OCI-M2 (cell line): Measurements from ENCODE around the gene GPR160.
"Not testable (repeated sequence)": the region's sequence is repeated elsewhere in the genome, so short reads cannot be mapped to it uniquely, and the experiment has no call there.

Source experiments
- DNase-seq: peaks from one replicate; lab custom pipeline; 2025; ENCODE audit not compliant: unreplicated experiment; lab: John Stamatoyannopoulos, UW

GPR160 gene, protein sequence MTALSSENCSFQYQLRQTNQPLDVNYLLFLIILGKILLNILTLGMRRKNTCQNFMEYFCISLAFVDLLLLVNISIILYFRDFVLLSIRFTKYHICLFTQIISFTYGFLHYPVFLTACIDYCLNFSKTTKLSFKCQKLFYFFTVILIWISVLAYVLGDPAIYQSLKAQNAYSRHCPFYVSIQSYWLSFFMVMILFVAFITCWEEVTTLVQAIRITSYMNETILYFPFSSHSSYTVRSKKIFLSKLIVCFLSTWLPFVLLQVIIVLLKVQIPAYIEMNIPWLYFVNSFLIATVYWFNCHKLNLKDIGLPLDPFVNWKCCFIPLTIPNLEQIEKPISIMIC

GRCh38 chr3:170037463-170038433 lies at the start of gene GPR160:
TSS of gene GPR160 (plus strand) at chr3:170037995. CDS start at chr3:170083973, 45,978 bp downstream.
- peak; percentile 38 for DNase-seq

GRCh38 chr3:169990431-169990830 lies 47.4 kb upstream of the GPR160 start:
- DNase-seq = no peak

GRCh38 chr3:169992156-169992555 lies 45.6 kb upstream of the GPR160 start:
- DNase-seq = no peak

DNA sequence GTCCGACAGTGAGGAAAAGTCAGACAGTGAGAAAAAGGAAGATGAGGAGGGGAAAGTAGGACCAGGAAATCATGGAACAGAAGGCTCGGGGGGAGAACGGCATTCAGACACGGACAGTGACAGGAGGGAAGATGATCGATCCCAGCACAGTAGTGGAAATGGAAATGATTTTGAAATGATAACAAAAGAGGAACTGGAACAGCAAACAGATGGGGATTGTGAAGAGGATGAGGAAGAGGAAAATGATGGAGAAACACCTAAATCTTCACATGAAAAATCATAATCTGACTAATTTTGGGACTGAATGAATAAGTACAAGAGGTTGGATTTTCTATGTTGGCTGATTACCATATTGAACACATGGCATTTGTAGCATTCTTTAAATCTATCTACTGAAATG lies 45.0 kb upstream of the GPR160 start:
- no peak for DNase-seq

DNA sequence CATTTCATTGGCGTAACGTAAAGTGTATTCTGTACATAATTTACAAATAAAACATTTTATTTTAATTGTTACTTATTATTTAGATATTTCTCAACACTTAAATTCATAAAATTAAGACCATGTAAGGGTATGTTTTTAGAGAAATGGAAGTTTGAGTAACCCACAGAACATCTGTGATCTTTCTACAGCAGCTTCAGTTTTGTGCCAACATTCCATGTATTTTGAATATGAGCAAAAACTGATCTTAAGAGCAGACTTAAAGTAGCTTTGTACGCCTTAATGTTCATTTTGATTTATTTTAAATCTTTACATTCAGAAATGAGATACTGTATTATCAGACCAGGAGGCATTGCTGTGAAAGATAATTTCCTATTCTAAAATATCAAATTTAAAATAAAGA lies 44.0 kb upstream of the GPR160 start:
- DNase-seq = no peak

DNA sequence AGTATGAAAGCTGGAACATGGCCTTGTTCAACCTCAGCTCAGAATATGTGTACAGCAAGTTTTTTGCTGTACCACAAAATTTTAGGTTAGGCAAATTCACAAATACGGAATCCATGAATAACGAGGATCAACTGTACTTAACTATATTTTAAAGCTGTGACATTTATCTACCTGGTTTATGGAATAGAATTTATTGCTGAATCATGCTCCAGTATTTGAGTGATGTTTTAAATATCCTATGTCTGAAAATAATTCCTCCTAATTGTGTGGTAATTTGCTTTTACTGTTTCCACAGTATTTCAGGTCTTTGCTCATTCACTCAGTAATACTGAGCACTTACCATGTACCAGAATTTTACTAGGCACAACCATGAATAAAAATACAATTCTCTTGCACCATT lies 41.7 kb upstream of the GPR160 start:
- no peak for DNase-seq

- no peak for DNase-seq
Observed at GRCh38 chr3:169998668-169999131, 39.1 kb upstream of the GPR160 start.

DNA sequence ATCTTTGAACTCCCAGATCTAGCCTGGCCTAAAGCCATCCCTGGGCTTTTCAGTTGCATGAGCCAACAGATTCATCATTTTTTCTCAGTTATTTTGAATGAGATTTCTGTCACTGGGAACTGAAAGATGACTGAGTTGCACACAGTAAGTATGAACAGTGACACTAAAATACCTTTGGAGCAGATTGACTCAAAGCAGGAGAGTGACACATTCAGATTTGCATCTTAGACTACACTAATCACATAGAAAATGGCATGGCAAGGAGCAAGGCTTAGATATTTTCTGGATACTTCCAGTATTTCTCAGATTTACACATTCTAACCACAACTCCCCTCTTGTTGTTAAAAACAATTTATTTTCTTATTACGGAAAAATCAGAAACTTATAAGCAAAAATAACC lies 38.4 kb upstream of the GPR160 start:
- no peak for DNase-seq

DNA sequence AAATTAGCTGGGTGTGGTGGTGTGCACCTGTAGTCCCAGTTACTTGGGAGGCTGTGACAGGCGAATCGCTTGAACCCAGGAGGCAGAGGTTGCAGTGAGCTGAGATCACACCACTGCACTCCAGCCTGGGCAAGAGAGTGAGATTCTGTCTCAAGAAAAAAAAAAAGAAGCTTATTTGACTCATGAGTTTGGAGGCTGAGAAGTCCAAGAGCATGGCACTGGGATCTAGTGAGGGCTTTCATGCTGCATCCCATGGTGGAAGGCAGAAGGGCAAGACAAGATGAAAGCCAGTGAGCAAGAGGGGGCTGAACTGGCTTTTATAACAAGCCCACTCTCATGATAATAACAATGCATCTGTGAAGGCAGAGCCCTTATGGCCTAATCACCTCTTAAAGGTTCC lies 37.7 kb upstream of the GPR160 start:
- no peak for DNase-seq

DNA sequence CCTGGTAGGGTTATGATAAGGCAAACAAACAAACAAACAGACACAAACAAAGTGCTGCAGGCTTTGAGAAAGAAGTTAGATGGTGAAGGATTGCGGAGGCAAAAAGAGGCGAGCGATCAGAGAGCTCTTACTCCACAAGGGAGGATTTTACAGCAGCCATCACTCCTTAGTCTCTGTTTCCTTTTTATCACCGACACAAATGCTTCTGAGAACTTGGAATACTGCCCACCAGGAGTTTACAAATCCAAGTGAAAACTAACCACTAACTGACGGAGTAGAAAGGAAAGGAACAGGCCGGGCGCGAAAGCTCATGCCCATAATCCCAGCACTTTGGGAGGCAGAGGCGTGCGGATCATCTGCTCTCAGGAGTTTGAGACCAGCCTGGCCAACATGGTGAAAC lies 35.6 kb upstream of the GPR160 start:
- DNase-seq = no peak

- DNase-seq = no peak
Observed at GRCh38 chr3:170002879-170003278, 34.9 kb upstream of the GPR160 start.

GRCh38 chr3:170003881-170004356 lies 33.9 kb upstream of the GPR160 start:
- no peak for DNase-seq

DNA sequence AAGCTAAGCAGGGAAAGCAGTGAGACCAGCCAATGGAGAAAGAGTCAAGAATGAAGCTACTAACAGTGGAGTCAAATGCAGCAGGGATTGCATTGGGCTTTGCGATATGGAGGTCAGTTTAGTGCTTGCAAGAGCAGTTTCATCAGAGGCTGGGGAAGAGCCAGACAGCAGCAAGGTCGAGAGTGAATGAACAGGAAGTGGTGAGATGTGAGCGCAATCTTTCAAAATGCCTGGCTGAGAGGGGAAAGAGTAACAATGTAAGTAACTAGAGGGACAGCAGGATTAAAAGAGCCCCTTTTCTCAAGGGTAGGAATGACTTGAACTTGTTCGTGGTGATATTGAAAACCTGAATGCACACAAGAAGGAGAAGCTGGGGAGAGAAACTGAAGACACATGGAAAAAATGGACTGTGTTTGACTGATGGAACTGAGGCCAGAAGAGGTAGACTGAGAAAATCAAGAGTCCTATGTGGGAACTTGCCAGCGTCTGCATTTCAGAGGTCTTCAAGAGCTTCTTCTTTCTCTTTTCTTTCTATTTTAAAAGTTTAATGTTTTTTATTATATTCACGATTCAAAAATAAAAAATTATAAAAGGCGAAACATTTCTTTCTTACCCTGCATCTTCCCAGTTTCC lies 30.6 kb upstream of the GPR160 start:
- DNase-seq = no peak

DNA sequence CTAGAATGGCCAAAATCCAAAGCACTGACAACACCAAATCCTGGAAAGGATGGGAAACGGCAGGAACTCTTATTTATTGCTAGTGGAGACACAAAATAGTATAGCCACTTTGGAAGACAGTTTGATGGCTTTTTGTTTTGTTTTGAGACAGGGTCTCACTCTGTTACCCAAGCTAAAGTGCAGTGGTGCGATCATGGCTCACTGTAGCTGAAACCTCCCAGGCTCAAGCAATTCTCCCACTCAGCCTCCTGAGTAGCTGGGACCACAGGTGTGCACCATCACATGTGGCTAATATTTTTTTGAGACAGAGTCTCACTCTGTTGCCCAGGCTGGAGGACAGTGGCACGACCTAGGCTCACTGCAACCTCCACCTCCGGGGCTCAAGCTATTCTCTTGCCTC lies 27.3 kb upstream of the GPR160 start:
- no peak for DNase-seq

DNA sequence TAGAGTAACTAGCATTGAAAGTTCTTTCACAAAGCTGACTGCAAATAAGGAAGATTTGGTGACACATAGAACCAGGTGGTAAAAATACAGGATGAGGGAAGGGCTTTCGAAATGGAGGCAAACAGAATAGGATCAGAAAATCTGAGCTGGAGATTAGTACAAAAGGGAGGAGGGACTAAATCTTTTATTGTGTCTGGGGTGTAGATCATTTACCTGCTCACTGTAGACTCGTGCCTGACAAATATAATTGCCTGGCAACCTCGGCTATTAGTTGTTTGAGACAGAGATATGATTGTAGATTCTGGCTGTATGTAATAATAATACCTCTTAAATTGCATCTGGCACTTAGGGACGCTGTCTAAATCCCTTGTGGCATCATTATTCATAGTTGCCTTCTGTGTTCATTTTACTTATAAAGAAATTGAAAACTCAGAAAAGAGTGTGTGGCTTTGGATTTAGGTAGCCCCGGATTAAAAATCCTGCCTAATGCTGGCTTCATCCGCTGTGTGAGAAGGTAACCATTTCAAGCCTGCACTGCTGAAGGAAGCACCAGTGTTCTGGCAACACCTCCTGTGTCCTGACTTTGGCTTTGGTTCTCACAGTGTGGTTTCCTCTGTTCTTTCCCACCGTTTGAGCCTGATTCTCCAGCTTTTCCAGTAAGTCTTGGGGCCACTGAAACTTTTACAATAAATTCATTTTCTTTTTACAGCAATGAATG lies 25.0 kb upstream of the GPR160 start:
- no peak for DNase-seq

DNA sequence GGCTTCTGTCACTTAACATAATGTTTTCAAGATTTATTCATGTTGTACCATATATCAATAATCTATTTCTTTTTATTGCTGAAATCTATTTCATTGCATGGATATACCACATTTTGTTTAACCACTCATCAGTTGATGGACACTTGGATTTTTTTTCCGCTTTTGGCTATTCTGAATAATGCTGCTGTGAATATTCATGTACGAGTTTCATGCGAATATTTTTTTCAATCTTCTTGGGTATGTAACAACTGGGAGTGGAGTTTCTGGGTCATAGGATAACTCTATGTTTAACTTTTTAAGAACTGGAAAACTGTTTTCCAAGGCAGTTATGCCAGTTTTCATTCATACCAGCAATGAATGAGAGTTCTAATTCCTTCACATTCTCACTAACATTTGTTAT lies 21.7 kb upstream of the GPR160 start:
- DNase-seq = no peak

GRCh38 chr3:170019306-170019705 lies 18.5 kb upstream of the GPR160 start:
- not testable (repeated sequence) for DNase-seq

- DNase-seq = no peak
Observed at GRCh38 chr3:170021083-170021482, 16.7 kb upstream of the GPR160 start.

DNA sequence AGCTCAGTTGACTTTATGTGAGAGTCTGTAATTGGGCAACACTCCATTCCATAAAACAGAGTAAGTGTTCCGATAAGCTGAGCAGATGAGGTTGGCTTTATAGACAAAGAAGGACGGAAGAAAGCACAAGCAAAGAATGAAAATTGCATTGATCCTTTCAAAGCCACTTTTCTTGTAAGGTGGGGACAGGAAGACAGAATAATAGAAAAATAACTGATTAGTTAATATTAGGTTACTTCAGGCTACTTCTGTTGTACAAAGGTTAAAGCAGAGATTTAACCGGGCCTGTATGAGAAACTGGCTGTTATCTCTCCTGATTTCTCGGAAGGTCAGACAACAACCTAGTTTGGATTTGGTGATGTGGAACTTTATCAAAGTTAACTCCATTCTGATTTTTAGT lies 15.5 kb upstream of the GPR160 start:
- DNase-seq = no peak

GRCh38 chr3:170023165-170023564 lies 14.6 kb upstream of the GPR160 start:
- DNase-seq = no peak

DNA sequence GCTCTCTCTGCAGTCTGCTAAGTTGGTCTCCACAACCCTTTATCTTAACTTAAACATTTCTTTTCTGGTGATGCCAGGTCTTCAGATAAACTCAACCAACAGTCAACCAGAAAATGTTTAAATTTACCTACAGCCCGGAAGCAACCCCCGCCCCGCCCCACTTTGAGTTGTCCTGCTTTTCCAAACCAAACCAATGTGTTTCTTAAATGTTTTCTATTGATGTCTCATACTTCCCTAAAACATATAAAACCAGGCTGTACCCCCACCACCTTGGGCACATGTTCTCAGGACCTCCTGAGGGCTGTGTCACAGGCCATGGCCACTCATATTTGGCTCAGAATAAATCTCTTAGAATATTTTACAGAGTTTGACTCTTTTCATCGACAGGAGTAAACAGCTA lies 13.2 kb upstream of the GPR160 start:
- DNase-seq = no peak
